ENCODE data around the gene ZNF814.
"Not testable (repeated sequence)": the region's sequence is repeated elsewhere in the genome, so short reads cannot be mapped to it uniquely, and the experiment has no call there.

Gene ZNF814

DNA sequence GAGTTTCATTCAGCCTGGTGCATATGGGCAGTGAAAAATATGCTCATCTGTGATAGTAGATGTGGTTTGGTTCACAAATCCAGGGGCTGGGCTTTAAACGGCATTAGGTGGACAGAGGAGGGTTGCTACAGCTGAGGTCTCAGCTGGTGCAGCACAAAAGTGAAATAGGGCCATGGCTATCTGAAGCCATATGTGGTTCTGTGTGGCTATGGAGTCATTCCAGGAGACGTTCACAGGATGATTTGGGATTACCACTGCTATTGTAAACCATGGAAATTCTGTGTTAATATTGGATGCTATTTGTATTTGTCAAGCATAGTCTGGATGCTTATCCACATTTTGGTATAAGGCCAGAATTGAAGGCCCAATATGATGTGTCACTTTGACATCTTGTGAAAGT lies 34.7 kb downstream of the ZNF814 start:
- not testable (repeated sequence) for DNase-seq

- DNase-seq: not testable (repeated sequence)
Observed at GRCh38 chr19:57851812-57852603, 36.8 kb downstream of the ZNF814 start.

- no peak for DNase-seq
Observed at GRCh38 chr19:57850553-57851017, 38.3 kb downstream of the ZNF814 start.

DNA sequence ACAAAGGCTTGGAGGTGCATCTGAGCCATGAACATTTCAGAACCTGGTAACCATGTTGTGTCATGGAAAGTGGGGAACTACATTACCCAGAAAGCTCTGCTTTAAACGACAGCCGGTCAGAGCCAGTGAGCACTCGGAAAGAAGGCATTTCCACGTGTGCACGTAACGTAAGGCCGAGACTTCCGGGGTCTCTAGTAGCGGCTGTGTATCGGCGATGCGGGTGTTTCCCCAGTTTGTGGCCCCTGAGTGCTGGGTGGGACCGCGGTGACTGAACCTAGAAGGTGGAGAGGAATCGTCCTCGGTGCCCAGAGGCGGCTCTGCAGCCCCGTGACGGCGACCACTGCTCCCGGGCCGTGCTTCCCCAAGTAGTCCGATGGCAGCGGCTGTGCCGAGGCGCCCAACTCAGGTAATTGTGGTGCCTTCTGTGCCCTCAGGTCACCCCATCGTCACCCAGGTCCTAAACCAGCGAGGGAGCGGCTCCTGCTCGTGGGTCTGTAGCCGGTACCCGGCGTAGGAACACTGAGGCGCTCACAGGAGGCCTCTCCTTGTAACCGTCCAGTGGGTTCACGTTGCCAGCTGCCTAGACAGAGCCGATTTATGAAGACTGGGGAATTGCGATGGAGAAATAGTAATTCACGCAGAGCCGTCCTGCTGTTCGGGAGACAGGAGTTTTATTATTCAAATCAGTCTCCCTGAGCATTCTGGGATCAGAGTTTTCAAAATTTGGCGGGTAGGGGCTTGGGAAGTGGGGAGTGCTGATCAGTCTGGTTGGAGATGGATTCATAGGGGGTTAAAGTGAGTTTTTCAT lies 39.0 kb downstream of the ZNF814 start, which contains the start of gene ZNF587:
TSS of gene ZNF587 (plus strand) at position 194 of the 808 bp plus-strand sequence. CDS start at position 374, 180 bp downstream.
- DNase-seq: peak; percentile 91

GRCh38 chr19:57849162-57849665 lies 39.6 kb downstream of the ZNF814 start:
- DNase-seq: not testable (repeated sequence)

- DNase-seq: not testable (repeated sequence)
Observed at GRCh38 chr19:57847164-57847563, 41.7 kb downstream of the ZNF814 start.

GRCh38 chr19:57841122-57841763 lies 47.6 kb downstream of the ZNF814 start:
- no peak for DNase-seq

GRCh38 chr19:57838622-57839191 lies 50.1 kb downstream of the ZNF814 start:
- DNase-seq: not testable (repeated sequence)

- DNase-seq: not testable (repeated sequence)
Observed at GRCh38 chr19:57836991-57837390, 51.8 kb downstream of the ZNF814 start.

GRCh38 chr19:57830071-57830602 lies 58.7 kb downstream of the ZNF814 start, which contains the start of gene ZNF587B:
Gene ZNF587B, plus strand, starts transcription at chr19:57830299. Its CDS starts 230 bp downstream, at chr19:57830529.
- peak; percentile 54 for DNase-seq

GRCh38 chr19:57829316-57829715 lies 59.5 kb downstream of the ZNF814 start:
- DNase-seq: no peak

DNA sequence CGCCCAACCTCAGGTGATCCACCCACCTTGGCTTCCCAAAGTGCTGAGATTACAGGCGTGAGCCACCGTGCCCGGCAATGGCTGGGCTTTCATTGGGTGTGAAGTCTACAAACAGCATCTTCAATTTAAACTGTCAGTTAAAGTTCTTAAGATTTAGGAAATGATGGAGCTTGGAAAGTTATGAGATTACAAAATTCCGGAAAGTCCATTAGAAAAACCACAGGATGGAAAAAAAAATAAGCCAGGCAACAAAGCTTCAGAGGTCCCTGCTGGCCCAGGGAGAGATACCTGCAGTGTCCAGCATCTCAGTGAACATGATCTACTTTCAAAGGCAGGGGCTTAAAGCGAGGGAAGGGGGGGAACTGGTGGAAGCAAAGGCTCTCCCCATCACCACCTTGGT lies 63.3 kb downstream of the ZNF814 start:
- no peak for DNase-seq

GRCh38 chr19:57823608-57824007 lies 65.2 kb downstream of the ZNF814 start:
- not testable (repeated sequence) for DNase-seq

GRCh38 chr19:57823155-57823554 lies 65.7 kb downstream of the ZNF814 start:
- not testable (repeated sequence) for DNase-seq

DNA sequence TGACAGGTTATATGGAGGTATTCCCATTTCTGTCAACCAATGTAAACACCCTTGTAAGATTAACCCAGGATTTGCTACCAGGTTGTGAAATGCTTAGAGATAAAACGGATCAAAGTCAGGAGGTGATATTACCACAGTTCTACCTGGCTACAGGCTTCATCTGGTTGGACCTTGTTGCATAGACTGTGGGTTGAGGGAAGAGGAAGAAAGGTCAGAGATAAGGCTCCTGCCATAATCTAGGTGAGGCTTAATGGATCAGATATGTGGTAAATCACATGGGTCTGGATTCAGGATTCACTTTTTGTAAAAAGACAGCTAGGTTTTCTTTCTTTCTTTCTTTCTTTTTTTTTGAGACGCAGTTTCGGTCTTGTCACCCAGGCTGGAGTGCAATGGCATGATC lies 67.3 kb downstream of the ZNF814 start:
- DNase-seq: not testable (repeated sequence)

DNA sequence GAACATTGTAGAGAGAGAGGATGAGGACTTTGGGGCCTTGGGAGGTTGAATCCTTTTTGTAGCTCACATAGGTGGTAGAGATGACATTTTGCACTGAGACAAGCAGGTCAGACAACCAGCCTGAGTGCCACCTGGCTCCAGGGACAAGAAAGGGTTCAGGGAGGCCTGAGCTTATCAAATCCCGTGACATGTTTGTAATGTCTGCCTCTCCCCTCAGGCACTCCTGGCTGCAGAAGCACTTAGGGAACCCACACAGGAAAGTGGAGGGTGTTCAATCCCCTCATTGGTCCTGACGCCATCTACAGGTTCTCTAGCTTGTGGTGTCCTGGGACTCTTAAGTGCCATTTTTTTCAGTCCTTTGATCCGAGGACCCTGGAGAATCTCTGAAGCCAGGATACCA lies 67.7 kb downstream of the ZNF814 start:
- not testable (repeated sequence) for DNase-seq

- DNase-seq: no peak
Observed at GRCh38 chr19:57820599-57820998, 68.2 kb downstream of the ZNF814 start.

DNA sequence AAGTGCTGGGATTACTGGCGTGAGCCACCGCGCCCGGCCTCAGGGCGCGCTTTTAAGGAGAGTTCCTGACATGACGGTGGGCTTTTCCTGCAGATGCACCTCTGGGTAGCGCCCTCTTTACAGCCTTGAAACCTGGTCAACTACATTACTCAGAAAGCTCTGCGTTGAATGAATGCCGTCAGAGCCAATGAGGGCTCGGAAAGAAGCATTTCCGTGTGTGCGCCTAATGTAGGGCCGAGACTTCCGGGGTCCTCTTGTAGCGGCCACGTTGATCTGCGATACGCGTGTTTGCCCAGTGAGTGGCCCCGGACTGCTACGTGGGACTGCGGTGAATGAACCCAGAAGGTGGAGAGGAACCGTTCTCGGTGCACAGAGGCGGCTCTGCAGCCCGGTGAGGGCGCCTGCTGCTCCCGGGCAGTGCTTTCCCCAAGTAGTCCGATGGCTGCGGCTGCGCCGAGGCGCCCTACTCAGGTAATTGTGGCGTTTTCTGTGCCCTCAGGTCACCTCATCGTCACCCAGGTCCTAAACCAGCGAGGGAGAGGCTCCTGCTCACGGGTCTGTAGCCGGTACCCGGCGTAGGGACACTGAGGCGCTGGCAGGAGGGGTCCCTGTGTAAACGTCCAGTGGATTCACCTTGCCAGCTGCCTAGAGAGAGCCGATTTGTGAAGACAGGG lies 69.2 kb downstream of the ZNF814 start:
- DNase-seq: peak; percentile 92

GRCh38 chr19:57818378-57818777 lies 70.5 kb downstream of the ZNF814 start:
- DNase-seq: no peak

- no peak for DNase-seq
Observed at GRCh38 chr19:57817976-57818375, 70.9 kb downstream of the ZNF814 start.

- DNase-seq: no peak
Observed at GRCh38 chr19:57816652-57817051, 72.2 kb downstream of the ZNF814 start.
